HepG2 (cell line): ENCODE data around the gene ZBTB14. TPM values are rescaled to one million over a fixed set of nuclear protein-coding genes. Genes with fewer than 3 reads are reported as not detected.

ENCODE experiments used
- ATAC-seq: fragments of 200-7000 bp; cut with Tn5 transposase; 3 replicates; pipeline ENCODE4 v1.9.1; 2020; ENCODE audit warnings: mild to moderate bottlenecking, moderate library complexity
- BruUV-seq: library from RNA; stranded (reverse); fragments of 400-500 nt; replicated peaks from 2 replicates; lab custom pipeline; 2021; lab: Mats Ljungman, UMichigan
- CTCF ChIA-PET: fragments of 300-600 bp; formaldehyde crosslinking; extraction: SDS; loops from one replicate; lab custom pipeline; 2021; ENCODE audit warnings: low total read pairs, inconsistent platforms, low intra/inter-chr PET ratio; lab: Yijun Ruan, JAX
- POLR2A ChIA-PET: fragments of 350-600 bp; sonication (Branson Sonifier 250); formaldehyde crosslinking; loops from one replicate; lab custom pipeline; 2020; ENCODE audit warnings: antibody characterized with exemption, inconsistent platforms; lab: Yijun Ruan, JAX
- DNase-seq: peaks from one replicate; pipeline ENCODE4 v3.0.0-alpha.2; 2015; ENCODE audit warnings: low spot score
- FAIRE-seq: peaks from 3 replicates; lab custom pipeline; 2011; peaks lifted over from hg19 to GRCh38; lab: Jason Lieb, UNC
- H2AFZ ChIP-seq: one replicate; pipeline ENCODE4 v1.6.1; 2011; ENCODE audit warnings: low read length, inconsistent platforms
- H3K27ac ChIP-seq: fragments of 300-600 bp; 3 replicates; pipeline ENCODE4 v1.8.0; 2011; ENCODE audit warnings: mixed run types, mild to moderate bottlenecking, mixed read lengths, low read length, inconsistent platforms; ENCODE audit not compliant: insufficient read depth; ENCODE audit errors: extremely low read length
- H3K27me3 ChIP-seq, 2 experiments: fragments of 200-600 bp in 1 of 2; 2 replicates in 1 of 2; 3 replicates in 1 of 2; pipeline versions ENCODE4 v1.6.0 to v1.8.0; 2011; ENCODE audit warnings: low read length in 2 of 2, mild to moderate bottlenecking in 2 of 2, moderate library complexity in 2 of 2, inconsistent platforms in 1 of 2; ENCODE audit not compliant: insufficient read depth in 2 of 2, control insufficient read depth in 1 of 2
- H3K36me3 ChIP-seq, 2 experiments: fragments of 200-600 bp in 1 of 2; replicated peaks in 1 of 2; 2 replicates in 1 of 2; 3 replicates in 1 of 2; pipeline versions ENCODE4 v1.5.1 to v1.8.0; 2011; ENCODE audit warnings: low read length in 2 of 2, inconsistent platforms in 1 of 2; ENCODE audit not compliant: insufficient read depth in 2 of 2, control insufficient read depth in 1 of 2
- H3K4me1 ChIP-seq: 2 replicates; pipeline ENCODE4 v1.5.1; 2012; ENCODE audit warnings: low read length, inconsistent platforms; ENCODE audit not compliant: insufficient read depth
- H3K4me2 ChIP-seq: 2 replicates; pipeline ENCODE4 v1.6.0; 2011; ENCODE audit warnings: low read depth, low read length, inconsistent platforms
- H3K4me3 ChIP-seq, 3 experiments: fragments of 200-600 bp in 1 of 3; sonication (generic), shearing (Covaris generic) in 1 of 3; replicated peaks in 1 of 3; 2 replicates each; pipeline ENCODE4 v1.5.1; 2011 to 2016; ENCODE audit warnings: low read length in 3 of 3, inconsistent platforms in 2 of 3, low read depth in 2 of 3, mild to moderate bottlenecking in 2 of 3, control low read depth in 1 of 3, mixed read lengths in 1 of 3; ENCODE audit not compliant: insufficient read depth in 1 of 3
- H3K79me2 ChIP-seq: one replicate; pipeline ENCODE4 v1.6.1; 2011; ENCODE audit warnings: low read length, inconsistent platforms; ENCODE audit not compliant: insufficient read depth
- H3K9ac ChIP-seq: 2 replicates; pipeline ENCODE4 v1.6.0; 2011; ENCODE audit warnings: mild to moderate bottlenecking, low read depth, low read length, inconsistent platforms; ENCODE audit not compliant: insufficient read depth
- H3K9me3 ChIP-seq: 2 replicates; pipeline ENCODE4 v1.5.1; 2012; ENCODE audit warnings: mild to moderate bottlenecking, low read length
- H4K20me1 ChIP-seq: 2 replicates; pipeline ENCODE4 v1.6.0; 2011; ENCODE audit warnings: inconsistent platforms, mild to moderate bottlenecking, low read length, moderate library complexity; ENCODE audit not compliant: insufficient read depth
- ARNT ChIP-seq: fragments of 450-650 bp; IDR thresholded peaks from 2 replicates; pipeline ENCODE4 v1.6.1; 2017
- CENPX ChIP-seq: sonication (generic); formaldehyde crosslinking; IDR thresholded peaks from 2 replicates; pipeline ENCODE4 v1.9.0; 2021; ENCODE audit warnings: mild to moderate bottlenecking, missing genetic modification reagents, moderate library complexity
- ELK4 ChIP-seq: sonication (generic); formaldehyde crosslinking; IDR thresholded peaks from 2 replicates; pipeline ENCODE4 v1.9.0; 2021; ENCODE audit warnings: missing genetic modification reagents, borderline replicate concordance
- FIP1L1 ChIP-seq: fragments of 200-400 bp; formaldehyde crosslinking; IDR thresholded peaks from 2 replicates; pipeline ENCODE4 v1.6.1; 2018; ENCODE audit warnings: low read depth, mild to moderate bottlenecking, low read length, moderate library complexity, borderline replicate concordance; ENCODE audit not compliant: insufficient read depth
- GABPA ChIP-seq, 2 experiments: IDR thresholded peaks; 2 replicates each; pipeline ENCODE4 v1.6.1; 2011 to 2016; ENCODE audit warnings: low read depth in 2 of 2, low read length in 1 of 2, missing biosample characterization in 1 of 2, missing genetic modification characterization in 1 of 2
- MLX ChIP-seq: IDR thresholded peaks from 2 replicates; pipeline ENCODE4 v1.6.1; 2016
- TGIF2 ChIP-seq: IDR thresholded peaks from 2 replicates; pipeline ENCODE4 v1.6.1; 2016; ENCODE audit warnings: control low read depth, missing compliant biosample characterization
- ZFP62 ChIP-seq: sonication (generic); formaldehyde crosslinking; IDR thresholded peaks from 2 replicates; pipeline ENCODE4 v1.4.0; 2020; ENCODE audit warnings: missing genetic modification reagents
- ZNF264 ChIP-seq: sonication (generic); formaldehyde crosslinking; IDR thresholded peaks from 2 replicates; pipeline ENCODE4 v1.4.0; 2020; ENCODE audit warnings: missing genetic modification reagents
- ZNF407 ChIP-seq: sonication (generic); formaldehyde crosslinking; IDR thresholded peaks from one replicate; pipeline ENCODE4 v1.5.1; 2020; ENCODE audit warnings: mild to moderate bottlenecking, missing genetic modification reagents; ENCODE audit errors: not compliant biosample characterization
- ZNF468 ChIP-seq: sonication (generic); formaldehyde crosslinking; IDR thresholded peaks from 2 replicates; pipeline ENCODE4 v1.8.0; 2022; ENCODE audit warnings: mild to moderate bottlenecking, moderate library complexity, missing genetic modification reagents
- ZNF598 ChIP-seq: sonication (generic); formaldehyde crosslinking; IDR thresholded peaks from 2 replicates; pipeline ENCODE4 v1.5.1; 2020; ENCODE audit warnings: mild to moderate bottlenecking, missing genetic modification reagents, borderline replicate concordance
- WGBS: methylation state at CpG from one replicate; pipeline ENCODE4 v1.1.6; 2017; ENCODE audit warnings: low lambda C conversion rate; 5-methylcytosine and 5-hydroxymethylcytosine counted together
- in situ Hi-C: cut with HindIII; loops from 2 replicates; pipeline ENCODE4 v1.10.0; 2017; ENCODE audit warnings: low pct_unique_long_range_greater_than_20kb; ENCODE audit not compliant: extremely low pct_ligation_motif_present
- intact Hi-C: fragments of 100-400 bp; cut with micrococcal nuclease; formaldehyde crosslinking; loops from one replicate; pipeline ENCODE4 v1.10.0; 2022; ENCODE audit not compliant: unreplicated experiment
- polyA plus RNA-seq, 8 experiments: library from polyadenylated mRNA; depleted of rRNA in 3 of 8; stranded (reverse) in 7 of 8; unstranded in 1 of 8; fragments of >200 nt; fragmentation: Illumina TruSeq in 4 of 8; extraction: Trizol in 4 of 8; gene quantifications; 2 replicates each; pipeline versions ENCODE4 v1.2.1 to v1.2.3, GENCODE V29; 2011 to 2016; ENCODE audit warnings: low read depth in 4 of 8, missing spikeins in 1 of 8, mixed read lengths in 1 of 8; ENCODE audit not compliant: insufficient read depth in 1 of 8
- total RNA-seq, 5 experiments: library from RNA; depleted of rRNA; stranded (reverse); fragments of >200 nt; fragmentation: Illumina TruSeq; extraction: Trizol; gene quantifications; 2 replicates each; pipeline ENCODE4 v1.2.3, GENCODE V29; 2016; ENCODE audit warnings: low read depth in 1 of 5

Gene ZBTB14
- total and polyA plus RNA-seq, 2 of the 13 experiments (the other 11 are each of a cell fraction or from before 2014, with no cell fraction given), result 8.0 to 14.4 TPM

- Histone ChIP-seq H3K4me3 (no peak overlapping the region), H3K27ac (no peak overlapping the region)
- TF ChIP-seq MLX (CRISPR knock-in tag), result no peak
- no peak for TF ChIP-seq CENPX (CRISPR knock-in tag)
- TF ChIP-seq ZNF598 (CRISPR knock-in tag), result no peak
- no peak for TF ChIP-seq ZNF264 (CRISPR knock-in tag)
- TF ChIP-seq GABPA (IDR thresholded peaks at IDR 0.05; ENCODE audit: low read depth, low read length), result no peak
- no peak for TF ChIP-seq GABPA (CRISPR knock-in tag; IDR thresholded peaks at IDR 0.05; ENCODE audit: low read depth)
- TF ChIP-seq ELK4 (CRISPR knock-in tag), result no peak
- no peak for TF ChIP-seq FIP1L1
- no peak for TF ChIP-seq ARNT
- TF ChIP-seq ZNF468 (CRISPR knock-in tag), result no peak
- TF ChIP-seq ZNF407 (CRISPR knock-in tag), result no peak
- TF ChIP-seq ZFP62 (CRISPR knock-in tag), result no peak
- TF ChIP-seq TGIF2 (CRISPR knock-in tag), result no peak
- TF ChIP-seq, all 625 proteins: peak for 0
- ChIA-PET CTCF (no interaction called here), POLR2A (no interaction called here)
- 37% methylated on average over 5 of the region's 6 CpGs for WGBS
- Histone ChIP-seq H3K4me1 (peaks cover 18% of the 10 kb centered on the region), H3K4me2 (no peak overlapping the region), H2AFZ (no peak overlapping the region), H3K27me3 (no peaks in the 10 kb centered on the region), H4K20me1 (no peaks in the 10 kb centered on the region), H3K9ac (no peak overlapping the region), H3K79me2 (no peaks in the 10 kb centered on the region), H3K36me3 (no peaks in the 10 kb centered on the region), H3K9me3 (no peaks in the 10 kb centered on the region)
- no peak for DNase-seq
- intact Hi-C loops (no loop called here), in situ Hi-C loops (no loop called here)
- ATAC-seq, result no peak
- FAIRE-seq, result no peak
- BruUV-seq, result no TSS peak
Observed at GRCh38 chr18:5334456-5335075, 39.0 kb upstream of the ZBTB14 start.
